Measurements from ENCODE around the gene MAF.

Gene MAF

DNA sequence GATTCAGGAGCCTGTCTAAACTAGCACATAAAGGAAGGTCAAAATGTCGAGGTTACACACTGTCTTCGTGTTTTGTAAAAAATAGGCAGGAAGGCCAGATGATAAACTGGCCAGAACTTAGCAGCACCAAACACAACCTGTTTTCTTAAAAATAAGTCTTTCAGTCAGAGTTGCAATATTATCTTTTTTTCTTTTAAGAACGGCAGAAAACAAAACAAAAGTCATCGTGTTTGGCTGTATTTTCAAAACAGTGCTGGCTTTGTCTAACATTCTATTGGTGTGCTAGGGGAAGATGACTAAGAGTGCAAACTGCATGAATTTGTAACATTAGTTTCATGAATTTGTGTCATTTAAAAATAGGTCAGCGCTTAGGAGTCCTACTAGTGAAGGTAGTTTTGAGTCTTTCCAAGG lies 5.3 kb downstream of the MAF start:
- H3K79me2 ChIP-seq (ENCODE audit: insufficient read depth, low read length): no peaks in the 10 kb centered on the region

GRCh38 chr16:79593754-79594153 lies 6.8 kb downstream of the MAF start:
- no peaks in the 10 kb centered on the region for H3K9me3 ChIP-seq (ENCODE audit: insufficient read depth, low read depth, low read length)
- TF ChIP-seq EZH2phosphoT487 (IDR thresholded peaks at IDR 0.05; ENCODE audit: borderline replicate concordance): no peak
- TF ChIP-seq, protein P1, sequence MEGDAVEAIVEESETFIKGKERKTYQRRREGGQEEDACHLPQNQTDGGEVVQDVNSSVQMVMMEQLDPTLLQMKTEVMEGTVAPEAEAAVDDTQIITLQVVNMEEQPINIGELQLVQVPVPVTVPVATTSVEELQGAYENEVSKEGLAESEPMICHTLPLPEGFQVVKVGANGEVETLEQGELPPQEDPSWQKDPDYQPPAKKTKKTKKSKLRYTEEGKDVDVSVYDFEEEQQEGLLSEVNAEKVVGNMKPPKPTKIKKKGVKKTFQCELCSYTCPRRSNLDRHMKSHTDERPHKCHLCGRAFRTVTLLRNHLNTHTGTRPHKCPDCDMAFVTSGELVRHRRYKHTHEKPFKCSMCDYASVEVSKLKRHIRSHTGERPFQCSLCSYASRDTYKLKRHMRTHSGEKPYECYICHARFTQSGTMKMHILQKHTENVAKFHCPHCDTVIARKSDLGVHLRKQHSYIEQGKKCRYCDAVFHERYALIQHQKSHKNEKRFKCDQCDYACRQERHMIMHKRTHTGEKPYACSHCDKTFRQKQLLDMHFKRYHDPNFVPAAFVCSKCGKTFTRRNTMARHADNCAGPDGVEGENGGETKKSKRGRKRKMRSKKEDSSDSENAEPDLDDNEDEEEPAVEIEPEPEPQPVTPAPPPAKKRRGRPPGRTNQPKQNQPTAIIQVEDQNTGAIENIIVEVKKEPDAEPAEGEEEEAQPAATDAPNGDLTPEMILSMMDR (conservative IDR thresholded peaks at IDR 0.05; ENCODE audit: low read length): no peak
- no peak overlapping the region for H3K9ac ChIP-seq (ENCODE audit: low read depth, low read length, poor library complexity, severe bottlenecking)
- peaks cover 6% of the 10 kb centered on the region for H3K4me1 ChIP-seq (ENCODE audit: insufficient read depth, low read length, poor library complexity, severe bottlenecking)
- H4K20me1 ChIP-seq (ENCODE audit: insufficient read depth, low read length, poor library complexity, severe bottlenecking): no peaks in the 10 kb centered on the region
- H3K27me3 ChIP-seq (ENCODE audit: insufficient read depth, low read length, poor library complexity, severe bottlenecking): no peaks in the 10 kb centered on the region
- H3K79me2 ChIP-seq (ENCODE audit: insufficient read depth, low read length): no peaks in the 10 kb centered on the region
- no peak overlapping the region for H3K4me2 ChIP-seq (ENCODE audit: low read depth, low read length, poor library complexity, severe bottlenecking)
- no peak overlapping the region for H2AFZ ChIP-seq (ENCODE audit: low read length)
- H3K36me3 ChIP-seq (ENCODE audit: insufficient read depth, low read length): no peaks in the 10 kb centered on the region
- no peak overlapping the region for H3K4me3 ChIP-seq (ENCODE audit: low read length, poor library complexity, severe bottlenecking)
- H3K9me2 ChIP-seq (replicated peaks; ENCODE audit: low read depth, low read length): no peaks in the 10 kb centered on the region
- no peaks in the 10 kb centered on the region for H3F3A ChIP-seq (ENCODE audit: low read depth)

More for the DNA sequence above, 5.3 kb downstream of the MAF start:
- H2AFZ ChIP-seq (ENCODE audit: low read length): no peak overlapping the region; the same call in 1 of the 2 replicates
- TF ChIP-seq, protein P1 (conservative IDR thresholded peaks at IDR 0.05; ENCODE audit: low read length): no peak
- no peak for TF ChIP-seq EZH2phosphoT487 (IDR thresholded peaks at IDR 0.05; ENCODE audit: borderline replicate concordance)
- peaks cover 10% of the 10 kb centered on the region for H3K4me1 ChIP-seq (ENCODE audit: insufficient read depth, low read length, poor library complexity, severe bottlenecking)
- H3F3A ChIP-seq (ENCODE audit: low read depth): no peaks in the 10 kb centered on the region
- H3K4me2 ChIP-seq (ENCODE audit: low read depth, low read length, poor library complexity, severe bottlenecking): peak overlapping the region; percentile 81
- no peaks in the 10 kb centered on the region for H3K9me2 ChIP-seq (replicated peaks; ENCODE audit: low read depth, low read length)
- no peaks in the 10 kb centered on the region for H3K9me3 ChIP-seq (ENCODE audit: insufficient read depth, low read depth, low read length)
- H3K4me3 ChIP-seq (ENCODE audit: low read length, poor library complexity, severe bottlenecking): no peak overlapping the region
- no peak overlapping the region for H3K9ac ChIP-seq (ENCODE audit: low read depth, low read length, poor library complexity, severe bottlenecking)
- H3K27me3 ChIP-seq (ENCODE audit: insufficient read depth, low read length, poor library complexity, severe bottlenecking): no peaks in the 10 kb centered on the region
- no peaks in the 10 kb centered on the region for H4K20me1 ChIP-seq (ENCODE audit: insufficient read depth, low read length, poor library complexity, severe bottlenecking)
- H3K36me3 ChIP-seq (ENCODE audit: insufficient read depth, low read length): no peaks in the 10 kb centered on the region

- H4K20me1 ChIP-seq (ENCODE audit: insufficient read depth, low read length, poor library complexity, severe bottlenecking): no peaks in the 10 kb centered on the region
- TF ChIP-seq, protein P1 (conservative IDR thresholded peaks at IDR 0.05; ENCODE audit: low read length): no peak
- no peaks in the 10 kb centered on the region for H3K79me2 ChIP-seq (ENCODE audit: insufficient read depth, low read length)
- no peak overlapping the region for H3K9ac ChIP-seq (ENCODE audit: low read depth, low read length, poor library complexity, severe bottlenecking)
- H3F3A ChIP-seq (ENCODE audit: low read depth): no peaks in the 10 kb centered on the region
- H2AFZ ChIP-seq (ENCODE audit: low read length): no peak overlapping the region
- H3K4me3 ChIP-seq (ENCODE audit: low read length, poor library complexity, severe bottlenecking): no peak overlapping the region
- no peaks in the 10 kb centered on the region for H3K9me3 ChIP-seq (ENCODE audit: insufficient read depth, low read depth, low read length)
- H3K4me1 ChIP-seq (ENCODE audit: insufficient read depth, low read length, poor library complexity, severe bottlenecking): peaks cover 3% of the 10 kb centered on the region
- H3K4me2 ChIP-seq (ENCODE audit: low read depth, low read length, poor library complexity, severe bottlenecking): no peak overlapping the region
- no peaks in the 10 kb centered on the region for H3K36me3 ChIP-seq (ENCODE audit: insufficient read depth, low read length)
- no peaks in the 10 kb centered on the region for H3K27me3 ChIP-seq (ENCODE audit: insufficient read depth, low read length, poor library complexity, severe bottlenecking)
- no peaks in the 10 kb centered on the region for H3K9me2 ChIP-seq (replicated peaks; ENCODE audit: low read depth, low read length)
Measured at GRCh38 chr16:79593074-79593531, 7.4 kb downstream of the MAF start.
